GM12878 (cell line): Measurements from ENCODE around the gene SORBS1. TPM values are rescaled to one million over a fixed set of nuclear protein-coding genes. Genes with fewer than 3 reads are reported as not detected.

ENCODE experiments used
- ATAC-seq: fragments of 200-7000 bp; cut with Tn5 transposase; 3 replicates; pipeline ENCODE4 v1.9.1; 2020; ENCODE audit warnings: mild to moderate bottlenecking, moderate library complexity
- BruUV-seq: library from RNA; stranded (reverse); fragments of 400-500 nt; replicated peaks from 2 replicates; lab custom pipeline; 2021; lab: Mats Ljungman, UMichigan
- CTCF ChIA-PET: fragments of 300-600 bp; sonication (Branson Sonifier 250); formaldehyde crosslinking; extraction: SDS; loops from one replicate; lab custom pipeline; 2021; ENCODE audit warnings: inconsistent platforms; lab: Yijun Ruan, JAX
- POLR2A ChIA-PET: fragments of 350-600 bp; formaldehyde crosslinking; extraction: SDS; loops from one replicate; lab custom pipeline; 2021; ENCODE audit warnings: inconsistent platforms; lab: Charles Lee
- RAD21 ChIA-PET: fragments of 300-600 bp; sonication (Branson Sonifier 250); formaldehyde crosslinking; loops from one replicate; lab custom pipeline; 2023; ENCODE audit warnings: antibody characterized with exemption; ENCODE audit not compliant: unreplicated experiment; lab: Charles Lee
- SMC1A ChIA-PET: fragments of 300-600 bp; sonication (Branson Sonifier 250); formaldehyde crosslinking; loops from one replicate; lab custom pipeline; 2023; ENCODE audit not compliant: unreplicated experiment, uncharacterized antibody; lab: Charles Lee
- DNase-seq: peaks from one replicate; pipeline ENCODE4 v3.0.0-alpha.2; 2011; ENCODE audit warnings: low read depth, low spot score
- FAIRE-seq: peaks from 3 replicates; lab custom pipeline; 2011; peaks lifted over from hg19 to GRCh38; lab: Jason Lieb, UNC
- H2AFZ ChIP-seq: 2 replicates; pipeline ENCODE4 v1.6.0; 2011; ENCODE audit warnings: low read depth, low read length, control low read depth; ENCODE audit not compliant: control insufficient read depth
- H3K27ac ChIP-seq: 2 replicates; pipeline ENCODE4 v1.5.1; 2011; ENCODE audit warnings: control low read depth; ENCODE audit not compliant: control insufficient read depth, insufficient read depth
- H3K27me3 ChIP-seq, 2 experiments: replicated peaks in 1 of 2; 2 replicates each; pipeline versions ENCODE4 v1.6.0 to v1.6.1; 2011; ENCODE audit warnings: low read length in 1 of 2; ENCODE audit not compliant: control insufficient read depth in 2 of 2, insufficient read depth in 2 of 2
- H3K36me3 ChIP-seq, 2 experiments: 2 replicates each; pipeline ENCODE4 v1.5.1; 2011; ENCODE audit warnings: low read length in 1 of 2; ENCODE audit not compliant: control insufficient read depth in 2 of 2, insufficient read depth in 2 of 2
- H3K4me1 ChIP-seq: 2 replicates; pipeline ENCODE4 v1.6.1; 2011; ENCODE audit warnings: mild to moderate bottlenecking, low read length, moderate library complexity, mixed read lengths; ENCODE audit not compliant: control insufficient read depth, insufficient read depth
- H3K4me2 ChIP-seq: 2 replicates; pipeline ENCODE4 v1.6.0; 2011; ENCODE audit warnings: control low read depth; ENCODE audit not compliant: control insufficient read depth, insufficient read depth
- H3K4me3 ChIP-seq: fragments of 200-600 bp; sonication (generic); 2 replicates; pipeline ENCODE4 v1.5.1; 2016
- H3K79me2 ChIP-seq: 2 replicates; pipeline ENCODE4 v1.6.0; 2011; ENCODE audit warnings: low read length; ENCODE audit not compliant: control insufficient read depth, insufficient read depth
- H3K9ac ChIP-seq: 2 replicates; pipeline ENCODE4 v1.8.0; 2011; ENCODE audit warnings: low read length, control low read depth, mixed read lengths; ENCODE audit not compliant: control insufficient read depth, insufficient read depth
- H3K9me3 ChIP-seq: replicated peaks from 3 replicates; pipeline ENCODE4 v1.5.1; 2011; ENCODE audit warnings: mild to moderate bottlenecking, low read length; ENCODE audit not compliant: control insufficient read depth, insufficient read depth
- H4K20me1 ChIP-seq: 2 replicates; pipeline ENCODE4 v1.6.0; 2011; ENCODE audit not compliant: control insufficient read depth, insufficient read depth
- ASH2L ChIP-seq: fragments of 300-600, 200-600 bp; sonication (generic); IDR thresholded peaks from 2 replicates; pipeline ENCODE4 v1.6.1; 2017; ENCODE audit warnings: low read depth, mild to moderate bottlenecking, borderline replicate concordance
- EED ChIP-seq: sonication (generic); IDR thresholded peaks from 2 replicates; pipeline ENCODE4 v1.6.1; 2016; ENCODE audit warnings: antibody characterized with exemption, low read depth
- FOXM1 ChIP-seq: IDR thresholded peaks from 2 replicates; pipeline ENCODE4 v1.6.1; 2012; ENCODE audit warnings: low read depth, mild to moderate bottlenecking, inconsistent platforms, low read length, moderate library complexity
- POU2F2 ChIP-seq: IDR thresholded peaks from 3 replicates; pipeline ENCODE4 v1.6.1; 2011; ENCODE audit warnings: low read depth, mild to moderate bottlenecking, low read length, borderline replicate concordance
- RAD51 ChIP-seq: fragments of 450-650 bp; IDR thresholded peaks from 2 replicates; pipeline ENCODE4 v1.6.1; 2016; ENCODE audit warnings: moderate library complexity, mild to moderate bottlenecking, inconsistent platforms
- RCOR1 ChIP-seq: conservative IDR thresholded peaks from 2 replicates; pipeline ENCODE4 v1.6.1; 2012; ENCODE audit warnings: low read depth, low read length, improper control_type of control experiment
- RELA ChIP-seq: fragments of 450-650 bp; IDR thresholded peaks from 2 replicates; pipeline ENCODE4 v1.8.0; 2014; ENCODE audit warnings: borderline replicate concordance; ENCODE audit not compliant: partially characterized antibody
- RUNX3 ChIP-seq: IDR thresholded peaks from 2 replicates; pipeline ENCODE4 v1.6.1; 2012; ENCODE audit warnings: low read length, inconsistent platforms
- WGBS: methylation state at CpG from one replicate; pipeline ENCODE4 v1.1.6; 2016; ENCODE audit warnings: low lambda C conversion rate; ENCODE audit not compliant: insufficient replicate concordance, insufficient coverage; ENCODE audit errors: missing lambda C conversion rate; 5-methylcytosine and 5-hydroxymethylcytosine counted together
- in situ Hi-C: fragments of 300-500 bp; cut with MboI; formaldehyde crosslinking; loops from 9 replicates; pipeline ENCODE4 v1.14.3; 2018; ENCODE audit warnings: mixed read lengths
- intact Hi-C: fragments of 100-400 bp; cut with micrococcal nuclease; formaldehyde crosslinking; loops from one replicate; pipeline ENCODE4 v1.14.2; 2022; ENCODE audit not compliant: unreplicated experiment
- polyA plus RNA-seq, 11 experiments: library from polyadenylated mRNA; depleted of rRNA in 4 of 11; unstranded in 6 of 11; stranded (reverse) in 5 of 11; fragments of >200 nt; fragmentation: Nextera tagmentation in 4 of 11; fragmentation: Illumina TruSeq in 1 of 11; extraction: Ambion mirVana in 4 of 11; extraction: Trizol in 1 of 11; gene quantifications; 1 replicate in 1 of 11; 2 replicates in 10 of 11; pipeline versions ENCODE4 v1.2.1 to v1.2.3, GENCODE V29; 2011 to 2016; ENCODE audit warnings: inconsistent platforms in 2 of 11, missing spikeins in 2 of 11, low read depth in 1 of 11
- total RNA-seq, 4 experiments: library from RNA; depleted of rRNA in 3 of 4; stranded (reverse); fragments of >200 nt in 3 of 4; fragmentation: Illumina TruSeq in 1 of 4; extraction: Trizol in 1 of 4; gene quantifications; 2 replicates each; pipeline versions ENCODE4 v1.2.1 to v1.2.3, GENCODE V29; 2013 to 2021
- TF ChIP-seq, protein P1 (sequence below): IDR thresholded peaks from 2 replicates; pipeline ENCODE4 v1.6.1; 2012; ENCODE audit warnings: improper control_type of control experiment, low read depth, low read length; ENCODE audit not compliant: insufficient replicate concordance
- TF ChIP-seq, protein P2 (sequence below): IDR thresholded peaks from 2 replicates; pipeline ENCODE4 v1.6.1; 2012; ENCODE audit warnings: low read depth, low read length, improper control_type of control experiment
- TF ChIP-seq, protein P3 (sequence below): IDR thresholded peaks from 2 replicates; pipeline ENCODE4 v1.6.1; 2012; ENCODE audit warnings: low read length, inconsistent platforms

Gene SORBS1
- total and polyA plus RNA-seq, 10 of the 15 experiments (the other 5 are each of a cell fraction or from before 2014, with no cell fraction given), result 0.13 to 0.75 (median 0.39) TPM

DNA sequence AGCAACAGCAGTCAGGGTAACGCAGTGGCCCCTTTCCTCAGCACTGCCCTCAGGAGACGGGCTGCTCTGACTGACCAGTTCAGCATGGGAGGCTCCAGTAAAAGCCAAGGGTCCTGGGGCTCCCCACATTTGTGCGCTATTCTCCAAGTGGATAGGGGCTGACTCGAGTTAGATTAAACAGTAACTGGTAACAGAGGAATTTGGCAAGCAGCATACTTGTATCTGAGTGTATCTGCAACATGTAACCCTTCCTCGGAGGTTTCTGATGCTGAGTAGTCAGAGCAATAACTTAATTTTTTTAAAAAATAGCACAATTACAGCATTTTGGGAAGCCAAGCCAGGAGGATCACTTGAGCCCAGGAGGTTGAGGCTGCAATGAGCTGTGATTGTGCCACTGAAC is 22.8 kb downstream of the SORBS1 start:
- Histone ChIP-seq H2AFZ (no peak overlapping the region), H3K4me2 (no peak overlapping the region), H3K9me3 (no peaks in the 10 kb centered on the region), H4K20me1 (no peaks in the 10 kb centered on the region), H3K27ac (no peak overlapping the region), H3K4me3 (no peak overlapping the region)
- no peak for FAIRE-seq
- no TSS peak for BruUV-seq
- SMC1A ChIA-PET, result no interaction called here
- RAD21 ChIA-PET, result no interaction called here
- TF ChIP-seq RAD51 (no peak), ASH2L (no peak), RELA (no peak), FOXM1 (no peak), POU2F2 (no peak), EED (no peak), RUNX3 (no peak), RCOR1 (no peak)
- TF ChIP-seq, protein P1, sequence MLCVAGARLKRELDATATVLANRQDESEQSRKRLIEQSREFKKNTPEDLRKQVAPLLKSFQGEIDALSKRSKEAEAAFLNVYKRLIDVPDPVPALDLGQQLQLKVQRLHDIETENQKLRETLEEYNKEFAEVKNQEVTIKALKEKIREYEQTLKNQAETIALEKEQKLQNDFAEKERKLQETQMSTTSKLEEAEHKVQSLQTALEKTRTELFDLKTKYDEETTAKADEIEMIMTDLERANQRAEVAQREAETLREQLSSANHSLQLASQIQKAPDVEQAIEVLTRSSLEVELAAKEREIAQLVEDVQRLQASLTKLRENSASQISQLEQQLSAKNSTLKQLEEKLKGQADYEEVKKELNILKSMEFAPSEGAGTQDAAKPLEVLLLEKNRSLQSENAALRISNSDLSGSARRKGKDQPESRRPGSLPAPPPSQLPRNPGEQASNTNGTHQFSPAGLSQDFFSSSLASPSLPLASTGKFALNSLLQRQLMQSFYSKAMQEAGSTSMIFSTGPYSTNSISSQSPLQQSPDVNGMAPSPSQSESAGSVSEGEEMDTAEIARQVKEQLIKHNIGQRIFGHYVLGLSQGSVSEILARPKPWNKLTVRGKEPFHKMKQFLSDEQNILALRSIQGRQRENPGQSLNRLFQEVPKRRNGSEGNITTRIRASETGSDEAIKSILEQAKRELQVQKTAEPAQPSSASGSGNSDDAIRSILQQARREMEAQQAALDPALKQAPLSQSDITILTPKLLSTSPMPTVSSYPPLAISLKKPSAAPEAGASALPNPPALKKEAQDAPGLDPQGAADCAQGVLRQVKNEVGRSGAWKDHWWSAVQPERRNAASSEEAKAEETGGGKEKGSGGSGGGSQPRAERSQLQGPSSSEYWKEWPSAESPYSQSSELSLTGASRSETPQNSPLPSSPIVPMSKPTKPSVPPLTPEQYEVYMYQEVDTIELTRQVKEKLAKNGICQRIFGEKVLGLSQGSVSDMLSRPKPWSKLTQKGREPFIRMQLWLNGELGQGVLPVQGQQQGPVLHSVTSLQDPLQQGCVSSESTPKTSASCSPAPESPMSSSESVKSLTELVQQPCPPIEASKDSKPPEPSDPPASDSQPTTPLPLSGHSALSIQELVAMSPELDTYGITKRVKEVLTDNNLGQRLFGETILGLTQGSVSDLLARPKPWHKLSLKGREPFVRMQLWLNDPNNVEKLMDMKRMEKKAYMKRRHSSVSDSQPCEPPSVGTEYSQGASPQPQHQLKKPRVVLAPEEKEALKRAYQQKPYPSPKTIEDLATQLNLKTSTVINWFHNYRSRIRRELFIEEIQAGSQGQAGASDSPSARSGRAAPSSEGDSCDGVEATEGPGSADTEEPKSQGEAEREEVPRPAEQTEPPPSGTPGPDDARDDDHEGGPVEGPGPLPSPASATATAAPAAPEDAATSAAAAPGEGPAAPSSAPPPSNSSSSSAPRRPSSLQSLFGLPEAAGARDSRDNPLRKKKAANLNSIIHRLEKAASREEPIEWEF, result no peak
- TF ChIP-seq, protein P2, sequence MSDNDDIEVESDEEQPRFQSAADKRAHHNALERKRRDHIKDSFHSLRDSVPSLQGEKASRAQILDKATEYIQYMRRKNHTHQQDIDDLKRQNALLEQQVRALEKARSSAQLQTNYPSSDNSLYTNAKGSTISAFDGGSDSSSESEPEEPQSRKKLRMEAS, result no peak
- TF ChIP-seq, protein P3, sequence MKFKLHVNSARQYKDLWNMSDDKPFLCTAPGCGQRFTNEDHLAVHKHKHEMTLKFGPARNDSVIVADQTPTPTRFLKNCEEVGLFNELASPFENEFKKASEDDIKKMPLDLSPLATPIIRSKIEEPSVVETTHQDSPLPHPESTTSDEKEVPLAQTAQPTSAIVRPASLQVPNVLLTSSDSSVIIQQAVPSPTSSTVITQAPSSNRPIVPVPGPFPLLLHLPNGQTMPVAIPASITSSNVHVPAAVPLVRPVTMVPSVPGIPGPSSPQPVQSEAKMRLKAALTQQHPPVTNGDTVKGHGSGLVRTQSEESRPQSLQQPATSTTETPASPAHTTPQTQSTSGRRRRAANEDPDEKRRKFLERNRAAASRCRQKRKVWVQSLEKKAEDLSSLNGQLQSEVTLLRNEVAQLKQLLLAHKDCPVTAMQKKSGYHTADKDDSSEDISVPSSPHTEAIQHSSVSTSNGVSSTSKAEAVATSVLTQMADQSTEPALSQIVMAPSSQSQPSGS, result no peak
- TF ChIP-seq, all 136 proteins: peak for 0
- intact Hi-C loops (no loop called here), in situ Hi-C loops (no loop called here)
- Histone ChIP-seq H3K36me3 (no peaks in the 10 kb centered on the region), H3K27me3 (peaks cover 0 to 2% of the 10 kb centered on the region in 2 experiments; a peak in 1 of 4 replicates), H3K9ac (no peak overlapping the region), H3K4me1 (no peaks in the 10 kb centered on the region), H3K79me2 (no peaks in the 10 kb centered on the region)
- POLR2A ChIA-PET, result no interaction called here
- 67% methylated on average over 5 of the region's 5 CpGs for WGBS
- ATAC-seq, result no peak
- DNase-seq, result no peak
- CTCF ChIA-PET, result no interaction called here
